Muscle of back (tissue), 11 donors: ENCODE data around the gene SLC16A12. TPM values are rescaled to one million over a fixed set of nuclear protein-coding genes. Genes with fewer than 3 reads are reported as not detected.

ENCODE experiments used
- DNase-seq, 3 donors: peaks; one replicate each; pipeline versions ENCODE4 v3.0.0 to v3.0.0-alpha.2; 2013
- polyA plus RNA-seq, 10 donors: library from polyadenylated mRNA; unstranded; fragments of 120-200 nt; gene quantifications; one replicate each; pipeline ENCODE4 v1.2.1, GENCODE V29; 2013; ENCODE audit not compliant: insufficient read length in 10 of 10

Gene SLC16A12
- polyA plus RNA-seq, 10 donors = 0.86 to 2.6 (median 1.5) TPM

- peak in 2 of 3 donors; percentile 48 to 94 for DNase-seq
Measured at GRCh38 chr10:89515031-89515841, 20.2 kb downstream of the SLC16A12 start.

- no peak for DNase-seq
Measured at GRCh38 chr10:89513206-89513605, 22.2 kb downstream of the SLC16A12 start.

GRCh38 chr10:89505640-89506275 is 29.6 kb downstream of the SLC16A12 start:
- DNase-seq = no peak

- no peak for DNase-seq
Measured at GRCh38 chr10:89504691-89505090, 30.7 kb downstream of the SLC16A12 start.

GRCh38 chr10:89503652-89504370 is 31.6 kb downstream of the SLC16A12 start:
- no peak for DNase-seq

- no peak for DNase-seq
Measured at GRCh38 chr10:89503151-89503550, 32.2 kb downstream of the SLC16A12 start.

GRCh38 chr10:89502549-89502948 is 32.8 kb downstream of the SLC16A12 start:
- DNase-seq = peak in 2 of 3 donors; percentile 58 to 67

GRCh38 chr10:89494575-89494974 is 40.8 kb downstream of the SLC16A12 start:
- DNase-seq = peak in 1 of 3 donors; percentile 71

GRCh38 chr10:89494068-89494467 is 41.3 kb downstream of the SLC16A12 start:
- DNase-seq = no peak

GRCh38 chr10:89491932-89492331 is 43.5 kb downstream of the SLC16A12 start:
- no peak for DNase-seq

- no peak for DNase-seq
Measured at GRCh38 chr10:89490596-89491335, 44.6 kb downstream of the SLC16A12 start.

- DNase-seq = no peak
Measured at GRCh38 chr10:89482256-89482655, 53.1 kb downstream of the SLC16A12 start.

- peak in 2 of 3 donors; percentile 50 to 74 for DNase-seq
Measured at GRCh38 chr10:89481662-89482061, 53.7 kb downstream of the SLC16A12 start.

GRCh38 chr10:89479771-89480446 is 55.5 kb downstream of the SLC16A12 start:
- DNase-seq = peak in 1 of 3 donors; percentile 79

GRCh38 chr10:89478739-89479654 is 56.4 kb downstream of the SLC16A12 start:
- DNase-seq = peak in 1 of 3 donors; percentile 66

GRCh38 chr10:89478085-89478738 is 57.2 kb downstream of the SLC16A12 start:
- no peak for DNase-seq

- peak in 1 of 3 donors; percentile 16 for DNase-seq
Measured at GRCh38 chr10:89476150-89476549, 59.2 kb downstream of the SLC16A12 start.

GRCh38 chr10:89475591-89475998 is 59.8 kb downstream of the SLC16A12 start:
- DNase-seq = peak in 1 of 3 donors; percentile 59

GRCh38 chr10:89475125-89475524 is 60.3 kb downstream of the SLC16A12 start:
- DNase-seq = peak in 1 of 3 donors; percentile 77
